ENCODE data around the gene PLPP4.

PLPP4 gene

GRCh38 chr10:120580918-120581895 lies 124.2 kb downstream of the PLPP4 start:
- no peak for DNase-seq

GRCh38 chr10:120582753-120583152 lies 125.7 kb downstream of the PLPP4 start:
- DNase-seq: no peak

GRCh38 chr10:120583424-120584108 lies 126.5 kb downstream of the PLPP4 start:
- no peak for DNase-seq

- no peak for DNase-seq
These were observed 127.8 kb downstream of the PLPP4 start for GRCh38 chr10:120584786-120585185.

- no peak for DNase-seq
These were observed 129.4 kb downstream of the PLPP4 start for GRCh38 chr10:120586471-120586872.

- DNase-seq: no peak
These were observed 130.0 kb downstream of the PLPP4 start for GRCh38 chr10:120587061-120587460.

GRCh38 chr10:120588311-120588710 lies 131.3 kb downstream of the PLPP4 start:
- no peak for DNase-seq

- DNase-seq: no peak
These were observed 136.7 kb downstream of the PLPP4 start for GRCh38 chr10:120593693-120594092.

- no peak for DNase-seq
These were observed 140.9 kb downstream of the PLPP4 start for GRCh38 chr10:120597902-120598301.

GRCh38 chr10:120598386-120598785 lies 141.4 kb downstream of the PLPP4 start:
- no peak for DNase-seq

- DNase-seq: no peak
These were observed 142.2 kb downstream of the PLPP4 start for GRCh38 chr10:120599200-120599724.

- DNase-seq: no peak
These were observed 144.0 kb downstream of the PLPP4 start for GRCh38 chr10:120600871-120601649.

GRCh38 chr10:120601999-120602398 lies 145.0 kb downstream of the PLPP4 start:
- no peak for DNase-seq

GRCh38 chr10:120605410-120605809 lies 148.4 kb downstream of the PLPP4 start:
- no peak for DNase-seq

GRCh38 chr10:120606051-120606764 lies 149.2 kb downstream of the PLPP4 start:
- DNase-seq: no peak

GRCh38 chr10:120607016-120607709 lies 150.1 kb downstream of the PLPP4 start:
- DNase-seq: no peak

GRCh38 chr10:120607710-120608703 lies 151.0 kb downstream of the PLPP4 start:
- DNase-seq: no peak

GRCh38 chr10:120609006-120609405 lies 152.0 kb downstream of the PLPP4 start:
- DNase-seq: no peak

- no peak for DNase-seq
These were observed 153.8 kb downstream of the PLPP4 start for GRCh38 chr10:120610791-120611190.

GRCh38 chr10:120612756-120613155 lies 155.7 kb downstream of the PLPP4 start:
- no peak for DNase-seq

Measured in NCI-H1092 (cell line).